ENCODE data around the gene CIBAR2. TPM values are rescaled to one million over a fixed set of nuclear protein-coding genes. Genes with fewer than 3 reads are reported as not detected.
A peak's percentile ranks its signal among the peaks of the same experiment; 100 is the strongest.

CIBAR2 gene
- total and polyA plus RNA-seq, 10 of the 15 experiments (the other 5 are each of a cell fraction or from before 2014, with no cell fraction given): 0.05 to 0.16 (median 0.07) TPM; not detected in 7

- no peak for TF ChIP-seq ETV6 (conservative IDR thresholded peaks at IDR 0.05 in 1 of 2, IDR thresholded peaks at IDR 0.05 in 1 of 2; ENCODE audit: borderline replicate concordance in 1 of 2, low read depth in 1 of 2)
- no peak for TF ChIP-seq TBL1XR1 (IDR thresholded peaks at IDR 0.05; ENCODE audit: low read depth, low read length)
- TF ChIP-seq, protein P1, sequence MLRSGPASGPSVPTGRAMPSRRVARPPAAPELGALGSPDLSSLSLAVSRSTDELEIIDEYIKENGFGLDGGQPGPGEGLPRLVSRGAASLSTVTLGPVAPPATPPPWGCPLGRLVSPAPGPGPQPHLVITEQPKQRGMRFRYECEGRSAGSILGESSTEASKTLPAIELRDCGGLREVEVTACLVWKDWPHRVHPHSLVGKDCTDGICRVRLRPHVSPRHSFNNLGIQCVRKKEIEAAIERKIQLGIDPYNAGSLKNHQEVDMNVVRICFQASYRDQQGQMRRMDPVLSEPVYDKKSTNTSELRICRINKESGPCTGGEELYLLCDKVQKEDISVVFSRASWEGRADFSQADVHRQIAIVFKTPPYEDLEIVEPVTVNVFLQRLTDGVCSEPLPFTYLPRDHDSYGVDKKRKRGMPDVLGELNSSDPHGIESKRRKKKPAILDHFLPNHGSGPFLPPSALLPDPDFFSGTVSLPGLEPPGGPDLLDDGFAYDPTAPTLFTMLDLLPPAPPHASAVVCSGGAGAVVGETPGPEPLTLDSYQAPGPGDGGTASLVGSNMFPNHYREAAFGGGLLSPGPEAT (IDR thresholded peaks at IDR 0.05; ENCODE audit: low read depth): peak; percentile 49; the same call in 1 of the 2 replicates
- TF ChIP-seq MLLT1 (IDR thresholded peaks at IDR 0.05): no peak
- TF ChIP-seq SIX5 (IDR thresholded peaks at IDR 0.05; ENCODE audit: low read depth, low read length, severe bottlenecking): no peak
- TF ChIP-seq PAX5 (IDR thresholded peaks at IDR 0.05; ENCODE audit: borderline replicate concordance, low read depth, low read length): peak; percentile 36; the same call in 1 of the 2 replicates
- TF ChIP-seq SPI1 (IDR thresholded peaks at IDR 0.05; ENCODE audit: borderline replicate concordance, insufficient read depth, low read depth, low read length): peak; percentile 65
- no peak for TF ChIP-seq MEF2B (IDR thresholded peaks at IDR 0.05; ENCODE audit: partially characterized antibody, poor library complexity, severe bottlenecking)
- TF ChIP-seq, protein P2, sequence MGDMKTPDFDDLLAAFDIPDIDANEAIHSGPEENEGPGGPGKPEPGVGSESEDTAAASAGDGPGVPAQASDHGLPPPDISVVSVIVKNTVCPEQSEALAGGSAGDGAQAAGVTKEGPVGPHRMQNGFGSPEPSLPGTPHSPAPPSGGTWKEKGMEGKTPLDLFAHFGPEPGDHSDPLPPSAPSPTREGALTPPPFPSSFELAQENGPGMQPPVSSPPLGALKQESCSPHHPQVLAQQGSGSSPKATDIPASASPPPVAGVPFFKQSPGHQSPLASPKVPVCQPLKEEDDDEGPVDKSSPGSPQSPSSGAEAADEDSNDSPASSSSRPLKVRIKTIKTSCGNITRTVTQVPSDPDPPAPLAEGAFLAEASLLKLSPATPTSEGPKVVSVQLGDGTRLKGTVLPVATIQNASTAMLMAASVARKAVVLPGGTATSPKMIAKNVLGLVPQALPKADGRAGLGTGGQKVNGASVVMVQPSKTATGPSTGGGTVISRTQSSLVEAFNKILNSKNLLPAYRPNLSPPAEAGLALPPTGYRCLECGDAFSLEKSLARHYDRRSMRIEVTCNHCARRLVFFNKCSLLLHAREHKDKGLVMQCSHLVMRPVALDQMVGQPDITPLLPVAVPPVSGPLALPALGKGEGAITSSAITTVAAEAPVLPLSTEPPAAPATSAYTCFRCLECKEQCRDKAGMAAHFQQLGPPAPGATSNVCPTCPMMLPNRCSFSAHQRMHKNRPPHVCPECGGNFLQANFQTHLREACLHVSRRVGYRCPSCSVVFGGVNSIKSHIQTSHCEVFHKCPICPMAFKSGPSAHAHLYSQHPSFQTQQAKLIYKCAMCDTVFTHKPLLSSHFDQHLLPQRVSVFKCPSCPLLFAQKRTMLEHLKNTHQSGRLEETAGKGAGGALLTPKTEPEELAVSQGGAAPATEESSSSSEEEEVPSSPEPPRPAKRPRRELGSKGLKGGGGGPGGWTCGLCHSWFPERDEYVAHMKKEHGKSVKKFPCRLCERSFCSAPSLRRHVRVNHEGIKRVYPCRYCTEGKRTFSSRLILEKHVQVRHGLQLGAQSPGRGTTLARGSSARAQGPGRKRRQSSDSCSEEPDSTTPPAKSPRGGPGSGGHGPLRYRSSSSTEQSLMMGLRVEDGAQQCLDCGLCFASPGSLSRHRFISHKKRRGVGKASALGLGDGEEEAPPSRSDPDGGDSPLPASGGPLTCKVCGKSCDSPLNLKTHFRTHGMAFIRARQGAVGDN (IDR thresholded peaks at IDR 0.05): peak; percentile 60
- no peak for TF ChIP-seq ZNF217 (IDR thresholded peaks at IDR 0.05)
- no peak for TF ChIP-seq KLF5 (IDR thresholded peaks at IDR 0.05; ENCODE audit: partially characterized antibody)
- peak; percentile 74 for TF ChIP-seq IKZF1 (conservative IDR thresholded peaks at IDR 0.05)
- peak; percentile 49 for TF ChIP-seq RUNX3 (IDR thresholded peaks at IDR 0.05; ENCODE audit: low read length)
- TF ChIP-seq RBBP5 (conservative IDR thresholded peaks at IDR 0.05): no peak
- TF ChIP-seq ESRRA (IDR thresholded peaks at IDR 0.05; ENCODE audit: low read length): no peak
Measured at GRCh38 chr16:85061566-85061965, 50.7 kb downstream of the CIBAR2 start (continued).
